ENCODE results near the gene GPR6.

Gene GPR6, protein sequence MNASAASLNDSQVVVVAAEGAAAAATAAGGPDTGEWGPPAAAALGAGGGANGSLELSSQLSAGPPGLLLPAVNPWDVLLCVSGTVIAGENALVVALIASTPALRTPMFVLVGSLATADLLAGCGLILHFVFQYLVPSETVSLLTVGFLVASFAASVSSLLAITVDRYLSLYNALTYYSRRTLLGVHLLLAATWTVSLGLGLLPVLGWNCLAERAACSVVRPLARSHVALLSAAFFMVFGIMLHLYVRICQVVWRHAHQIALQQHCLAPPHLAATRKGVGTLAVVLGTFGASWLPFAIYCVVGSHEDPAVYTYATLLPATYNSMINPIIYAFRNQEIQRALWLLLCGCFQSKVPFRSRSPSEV

DNA sequence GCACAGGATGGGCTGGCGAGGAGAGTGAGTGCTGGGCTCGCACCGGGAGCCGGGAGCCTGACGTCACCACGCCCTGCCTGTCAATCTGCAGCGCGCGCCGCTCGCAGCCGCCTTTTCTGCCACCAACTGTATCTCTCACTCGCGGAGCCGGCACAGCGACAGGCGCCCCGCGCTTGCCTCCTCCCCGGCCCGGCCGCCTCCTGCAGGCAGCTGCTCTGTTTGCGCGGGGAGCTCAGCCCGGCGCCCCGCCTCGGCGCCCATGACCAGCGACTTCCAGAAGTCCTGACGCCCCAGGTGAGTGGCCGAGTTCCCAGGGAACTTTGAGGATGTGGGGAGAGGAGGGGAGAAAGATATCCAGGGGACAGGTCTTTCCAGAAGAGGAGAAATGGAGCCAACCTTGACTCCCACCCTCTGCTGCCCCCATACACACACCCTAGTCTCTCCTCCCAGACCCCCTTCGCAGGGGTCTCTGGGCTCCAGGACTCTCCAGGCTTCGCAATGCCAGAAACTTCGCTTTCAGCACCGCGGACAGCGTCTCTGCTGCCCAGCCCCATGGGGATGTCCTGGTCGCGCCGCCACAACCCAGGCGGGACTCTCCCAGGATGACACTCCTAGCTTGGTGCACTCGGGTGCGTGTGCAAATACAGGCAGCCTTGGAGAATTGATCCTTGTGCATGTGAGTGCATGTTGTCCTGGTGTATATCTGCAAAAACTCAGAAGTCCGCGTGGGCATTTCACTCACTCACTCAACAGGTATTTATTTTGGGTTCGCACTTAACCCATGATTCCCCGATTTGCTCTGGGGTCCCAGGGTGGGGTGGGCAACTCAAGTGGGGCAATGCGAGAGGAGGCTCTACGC is at the start of gene GPR6:
Gene GPR6 (plus strand): TSS at position 138 of the 859 bp plus-strand sequence. CDS start 802 bp downstream, outside the sequence.
- peak; percentile 14 for DNase-seq

DNA sequence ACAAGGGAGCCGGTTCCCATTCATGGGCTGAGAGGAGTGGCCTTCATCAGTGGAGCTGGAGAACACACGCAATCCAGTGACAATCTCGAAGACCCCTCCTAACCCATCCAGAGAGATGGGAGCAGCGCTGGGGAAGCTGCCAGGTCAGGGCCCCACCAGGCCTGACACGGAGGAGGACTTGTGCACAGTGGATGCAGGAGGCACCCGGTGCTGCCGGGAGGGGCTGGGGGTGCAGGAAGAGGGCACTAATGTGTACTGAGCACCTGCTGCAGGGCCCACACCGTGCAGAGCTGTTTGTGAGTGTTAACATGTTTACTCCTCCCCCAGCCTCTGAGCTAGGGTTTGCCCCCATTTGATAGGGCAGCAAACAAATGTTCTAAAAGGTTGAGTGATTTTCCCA is 43.8 kb upstream of the GPR6 start:
- no peak for DNase-seq

DNA sequence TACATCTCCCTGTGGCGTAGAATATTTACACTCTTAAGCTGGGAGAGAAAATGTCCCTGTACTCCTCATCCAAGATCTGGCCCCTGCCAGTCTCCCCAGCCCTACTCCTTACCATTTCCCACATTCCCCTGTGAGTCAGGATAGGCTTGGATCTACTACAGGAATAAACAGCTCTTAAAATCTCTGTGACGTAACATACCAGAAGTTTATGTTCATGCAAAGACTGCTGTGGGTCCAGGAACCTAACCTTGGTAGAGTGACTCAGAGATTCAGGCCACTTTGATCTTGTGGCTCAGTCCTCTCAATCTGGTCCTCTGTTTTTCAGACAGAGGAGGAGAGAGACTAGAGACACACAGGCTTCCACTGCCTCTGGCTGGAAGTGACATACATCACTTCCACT is 38.5 kb upstream of the GPR6 start:
- DNase-seq: no peak

DNA sequence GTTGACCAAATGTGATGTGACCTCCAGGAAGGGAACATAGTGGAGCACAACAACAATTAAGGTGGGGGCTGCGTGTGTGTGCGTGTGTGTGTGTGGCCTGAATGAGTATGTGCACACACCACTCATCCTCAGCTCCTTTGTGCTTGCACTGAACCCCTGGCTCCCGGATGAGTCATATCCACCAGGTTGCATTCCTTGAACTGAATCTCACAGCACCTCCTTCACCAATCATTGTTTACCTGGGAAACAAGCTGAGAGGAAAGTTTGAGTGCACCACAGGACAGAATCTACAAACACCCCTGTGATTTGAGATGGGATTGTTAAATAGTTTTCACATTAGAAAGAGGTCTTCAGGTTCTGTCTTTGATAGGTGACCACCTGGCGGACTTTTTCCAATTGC is 33.7 kb upstream of the GPR6 start:
- no peak for DNase-seq

DNA sequence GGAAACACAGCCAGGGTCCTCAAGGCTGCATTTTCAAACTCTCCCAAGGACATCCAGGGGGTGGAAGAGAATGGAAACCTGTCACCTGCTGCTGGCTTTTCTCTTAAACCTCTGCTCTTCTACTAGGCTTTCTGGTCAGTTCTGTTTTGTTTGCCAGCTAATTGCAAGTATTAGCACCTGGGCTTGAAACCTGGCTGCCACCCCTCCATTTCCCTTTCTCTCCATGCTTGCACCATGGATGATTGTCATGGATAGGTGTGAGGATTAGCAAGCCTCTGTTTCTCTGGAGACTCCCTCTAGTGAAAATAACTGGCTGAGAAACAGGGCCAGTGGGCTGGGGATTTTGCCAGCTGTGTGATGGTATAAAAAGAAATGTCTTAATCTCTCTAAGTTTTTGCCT is 33.0 kb upstream of the GPR6 start:
- DNase-seq: no peak

DNA sequence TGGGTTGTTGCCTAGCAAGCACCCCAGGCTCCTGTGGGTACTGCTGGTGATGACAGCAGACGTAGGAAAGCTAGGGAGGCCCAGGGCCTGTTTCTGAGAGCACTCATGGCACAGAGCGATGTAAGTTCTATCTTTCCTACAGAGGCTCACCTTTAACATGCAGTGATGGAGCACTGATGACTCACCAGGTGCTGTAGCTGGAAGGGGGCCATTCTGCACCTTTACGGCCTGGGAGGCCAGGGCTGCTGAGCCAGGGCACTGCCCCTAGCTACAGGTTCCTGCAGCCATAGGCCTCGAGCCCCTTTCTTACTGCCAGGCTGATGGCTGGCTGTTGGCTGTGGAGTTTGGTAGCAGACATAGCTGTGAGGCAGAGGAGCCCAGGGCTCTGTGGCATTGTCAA is 31.1 kb upstream of the GPR6 start:
- no peak for DNase-seq

DNA sequence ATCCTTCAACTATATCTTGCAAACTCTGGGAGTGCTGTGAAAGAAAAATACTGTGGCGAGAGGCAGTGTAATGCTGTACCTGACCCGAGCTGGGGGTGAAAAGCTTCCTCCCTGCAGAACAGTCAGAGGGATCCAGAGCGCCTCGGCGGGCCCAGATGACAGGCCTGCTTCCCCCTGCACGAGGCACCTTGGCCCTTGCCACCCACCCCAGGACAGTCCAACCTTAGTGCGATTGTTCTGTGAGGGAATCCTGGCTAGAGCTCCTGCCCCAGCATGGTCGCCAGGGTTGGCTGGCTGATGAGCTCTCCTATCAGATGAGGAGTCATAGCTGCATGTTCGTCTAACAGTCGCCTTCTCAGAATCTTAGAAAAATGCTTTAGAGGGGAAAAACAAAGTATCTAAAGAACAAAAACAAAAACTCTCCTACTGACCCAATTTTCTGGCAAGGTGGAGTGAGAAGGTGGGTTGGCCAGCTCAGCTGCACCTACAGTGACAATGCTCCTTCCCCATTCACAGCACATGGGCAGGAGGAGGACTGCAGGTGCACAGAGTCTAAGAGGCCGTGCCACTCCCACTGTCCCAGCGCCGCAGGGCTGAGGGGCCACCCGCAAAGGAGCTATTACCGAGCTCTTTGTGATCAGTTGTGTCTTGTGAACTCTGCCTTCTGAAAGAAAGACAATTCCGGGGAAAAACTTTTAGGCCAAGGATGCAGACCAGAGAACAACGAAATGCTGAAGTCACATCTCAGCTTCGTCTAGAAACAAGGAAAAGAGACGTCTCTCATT is 28.6 kb upstream of the GPR6 start:
- DNase-seq: no peak

DNA sequence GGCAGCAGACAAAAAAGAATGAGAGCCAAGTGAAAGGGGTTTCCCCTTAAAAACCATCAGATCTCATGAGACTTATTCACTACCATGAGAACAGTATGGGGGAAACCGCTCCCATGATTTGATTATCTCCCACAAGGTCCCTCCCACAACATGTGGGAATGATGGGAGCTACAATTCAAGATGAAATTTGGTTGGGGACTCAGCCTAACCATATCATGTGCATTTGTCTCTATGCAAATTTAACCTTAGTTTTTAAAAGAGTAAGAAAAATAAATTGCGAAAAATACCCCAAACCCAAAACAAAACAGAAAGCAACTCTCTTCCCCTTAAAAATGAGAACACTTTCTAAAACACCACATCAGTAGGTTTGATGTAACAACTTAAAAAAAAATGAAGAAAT is 22.6 kb upstream of the GPR6 start:
- no peak for DNase-seq

DNA sequence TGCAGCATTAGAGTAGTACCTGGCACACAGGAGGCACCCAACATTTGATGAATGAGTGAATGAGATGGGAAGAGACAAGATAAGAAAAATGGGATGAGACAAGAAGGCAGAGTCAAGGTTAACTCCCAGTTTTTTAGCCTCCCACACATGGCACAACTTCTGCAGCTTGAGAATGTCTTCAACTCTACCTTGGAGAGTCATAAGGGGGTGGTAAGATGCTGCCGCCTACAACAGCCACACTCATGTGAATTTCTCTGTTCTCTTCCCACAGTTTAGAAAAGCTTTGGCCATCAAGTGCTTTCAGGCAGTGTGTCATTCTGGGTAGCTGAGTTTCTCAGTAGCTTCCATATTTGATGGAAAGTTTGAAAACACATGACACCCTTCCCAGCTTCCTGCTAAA is 19.5 kb upstream of the GPR6 start:
- no peak for DNase-seq

DNA sequence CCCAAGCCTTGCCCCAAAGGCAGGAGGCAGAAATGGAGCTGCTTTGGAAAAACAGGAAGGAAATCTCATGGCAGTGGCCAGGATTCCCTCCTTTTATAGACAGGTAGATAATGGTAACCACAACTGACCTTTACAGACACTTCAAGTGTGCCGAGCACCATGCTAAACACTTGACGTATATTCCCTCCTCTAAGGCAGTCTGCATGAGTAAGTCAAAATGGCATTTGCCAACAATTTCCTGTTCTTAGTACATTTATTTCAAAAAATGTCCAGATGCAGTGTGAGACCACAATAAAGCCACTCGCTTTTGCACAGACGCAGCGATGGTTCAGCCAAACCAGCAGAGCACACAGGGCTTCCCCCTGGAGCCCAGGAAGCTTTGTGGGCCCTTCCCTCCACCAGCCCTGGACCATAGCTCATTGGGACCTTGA is 16.5 kb upstream of the GPR6 start:
- no peak for DNase-seq

DNA sequence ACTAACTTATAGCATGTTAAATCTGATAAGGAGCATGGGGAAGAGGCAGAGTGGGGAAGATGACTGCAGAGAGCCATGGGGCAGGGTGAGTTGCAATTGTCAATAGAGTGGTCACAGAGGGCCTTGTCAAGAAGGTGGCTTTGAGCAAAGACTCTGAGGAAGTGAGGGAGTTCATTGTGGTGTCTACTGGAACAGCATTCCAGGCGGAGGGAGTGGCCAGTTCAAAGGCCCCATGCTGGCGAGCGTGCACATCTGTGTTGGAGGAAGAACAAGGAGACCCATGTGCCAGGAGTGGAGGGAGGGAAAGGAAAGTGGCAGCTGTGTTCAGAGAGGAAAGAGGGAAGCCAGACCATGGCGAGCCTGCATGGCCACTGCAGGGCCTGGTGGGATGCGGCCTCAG is 15.8 kb upstream of the GPR6 start:
- no peak for DNase-seq

DNA sequence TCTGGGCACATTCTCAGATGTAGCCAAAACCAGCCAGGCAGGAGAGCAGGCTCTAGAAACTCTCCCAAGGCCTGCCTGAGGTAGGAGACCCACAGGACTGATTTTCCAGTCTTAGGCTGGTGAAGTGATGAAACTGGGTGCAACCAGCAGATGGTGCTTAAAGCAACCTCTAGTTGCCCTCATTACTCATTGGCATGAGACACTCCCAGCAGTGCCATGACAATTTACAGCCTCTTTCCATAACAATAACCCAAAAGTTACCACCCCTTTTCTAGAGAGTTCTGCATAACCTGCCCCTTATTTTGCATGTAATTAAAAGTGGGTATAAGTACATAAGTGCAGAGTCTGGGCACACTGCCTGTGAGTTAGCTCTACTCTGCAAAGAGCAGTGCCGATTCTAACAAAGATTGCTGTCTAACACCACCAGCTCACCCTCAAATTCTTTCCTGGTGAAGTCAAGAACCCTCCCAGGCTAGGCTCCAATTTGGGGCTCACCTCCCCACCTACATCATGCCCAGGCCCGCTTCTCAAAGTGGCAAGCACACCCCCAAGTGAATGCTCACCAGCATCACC is 14.4 kb upstream of the GPR6 start:
- DNase-seq: no peak

DNA sequence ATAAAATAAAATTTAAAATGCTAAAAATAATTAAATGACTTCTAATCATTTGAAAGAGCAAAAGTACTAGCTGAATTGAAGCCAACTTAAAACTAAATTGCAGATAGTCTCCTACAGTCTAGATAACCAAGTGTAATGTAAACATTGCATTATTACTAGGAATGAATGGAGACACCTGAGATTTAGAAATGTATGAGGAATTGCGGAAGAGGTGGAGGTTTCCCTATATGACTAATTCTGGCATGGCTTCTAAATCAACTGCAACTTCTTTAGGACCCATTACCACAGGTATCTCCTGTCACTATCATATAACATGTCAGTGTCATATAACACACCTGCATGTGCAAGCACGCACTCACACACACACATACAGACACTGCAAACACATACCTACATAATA is 13.2 kb upstream of the GPR6 start:
- no peak for DNase-seq

DNA sequence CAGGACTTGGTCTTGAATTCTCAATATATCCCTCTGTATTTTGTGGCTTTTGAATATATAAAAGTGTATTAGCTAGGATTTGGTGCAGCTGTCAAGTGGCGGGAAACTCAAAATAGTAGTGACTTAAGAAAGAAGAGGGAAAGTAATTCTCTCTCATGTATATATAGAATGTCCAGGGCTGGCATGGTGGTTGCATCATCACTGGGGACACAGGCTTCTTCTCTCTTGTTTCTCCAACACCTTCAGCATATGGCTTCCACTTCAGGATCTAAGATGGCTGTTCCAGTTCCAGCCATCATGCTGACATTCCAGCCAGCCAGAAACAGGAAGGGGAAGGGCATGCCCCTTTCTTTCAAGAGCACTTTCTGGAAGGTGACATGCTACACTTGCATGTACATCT is 11.8 kb upstream of the GPR6 start:
- DNase-seq: no peak

DNA sequence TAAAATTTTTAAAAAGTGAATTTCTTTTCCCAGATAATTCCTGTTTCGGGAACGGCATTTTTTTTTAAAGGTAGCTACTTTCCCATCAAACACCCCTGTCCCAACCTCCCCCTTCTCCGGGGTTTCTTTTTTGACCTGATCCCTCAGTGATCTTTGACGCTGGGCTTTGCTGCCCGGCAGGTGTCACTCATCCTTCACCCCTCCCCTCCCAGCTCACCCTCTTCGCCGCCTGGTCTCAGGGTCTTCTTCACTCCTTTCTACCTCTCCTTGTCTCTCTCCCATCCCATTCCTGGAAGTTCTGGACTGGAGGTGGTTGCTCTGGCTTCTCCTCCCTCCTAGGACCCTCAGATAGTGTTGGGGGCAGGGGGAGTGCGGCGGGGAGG is 329 bp upstream of the GPR6 start:
- no peak for DNase-seq

DNA sequence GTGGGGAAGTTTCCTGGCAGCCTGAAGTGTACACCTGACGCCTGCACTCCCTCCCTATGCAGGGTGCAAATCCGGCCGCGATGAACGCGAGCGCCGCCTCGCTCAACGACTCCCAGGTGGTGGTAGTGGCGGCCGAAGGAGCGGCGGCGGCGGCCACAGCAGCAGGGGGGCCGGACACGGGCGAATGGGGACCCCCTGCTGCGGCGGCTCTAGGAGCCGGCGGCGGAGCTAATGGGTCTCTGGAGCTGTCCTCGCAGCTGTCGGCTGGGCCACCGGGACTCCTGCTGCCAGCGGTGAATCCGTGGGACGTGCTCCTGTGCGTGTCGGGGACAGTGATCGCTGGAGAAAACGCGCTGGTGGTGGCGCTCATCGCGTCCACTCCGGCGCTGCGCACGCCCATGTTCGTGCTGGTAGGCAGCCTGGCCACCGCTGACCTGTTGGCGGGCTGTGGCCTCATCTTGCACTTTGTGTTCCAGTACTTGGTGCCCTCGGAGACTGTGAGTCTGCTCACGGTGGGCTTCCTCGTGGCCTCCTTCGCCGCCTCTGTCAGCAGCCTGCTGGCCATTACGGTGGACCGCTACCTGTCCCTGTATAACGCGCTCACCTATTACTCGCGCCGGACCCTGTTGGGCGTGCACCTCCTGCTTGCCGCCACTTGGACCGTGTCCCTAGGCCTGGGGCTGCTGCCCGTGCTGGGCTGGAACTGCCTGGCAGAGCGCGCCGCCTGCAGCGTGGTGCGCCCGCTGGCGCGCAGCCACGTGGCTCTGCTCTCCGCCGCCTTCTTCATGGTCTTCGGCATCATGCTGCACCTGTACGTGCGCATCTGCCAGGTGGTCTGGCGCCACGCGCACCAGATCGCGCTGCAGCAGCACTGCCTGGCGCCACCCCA is 1.2 kb downstream of the GPR6 start:
- no peak for DNase-seq

DNA sequence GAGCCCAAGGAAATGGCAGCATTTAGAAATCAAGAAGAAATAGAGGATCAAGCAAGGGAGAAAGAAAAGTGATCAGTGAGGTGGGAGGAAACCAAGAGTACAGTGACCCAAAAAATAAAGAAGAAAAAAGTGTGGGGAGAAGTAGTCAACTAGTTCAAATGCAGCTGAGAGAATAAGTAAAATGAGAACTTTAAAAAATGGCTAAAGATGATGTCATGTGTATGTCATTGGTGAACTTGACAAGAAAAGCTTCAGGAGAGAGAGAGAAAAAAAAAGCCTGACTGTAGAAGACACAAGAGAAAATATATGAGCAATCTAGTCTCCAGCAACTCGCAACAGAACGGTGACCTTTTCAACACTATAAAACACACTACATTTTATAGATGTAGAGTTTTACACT is 6.3 kb downstream of the GPR6 start:
- DNase-seq: no peak

DNA sequence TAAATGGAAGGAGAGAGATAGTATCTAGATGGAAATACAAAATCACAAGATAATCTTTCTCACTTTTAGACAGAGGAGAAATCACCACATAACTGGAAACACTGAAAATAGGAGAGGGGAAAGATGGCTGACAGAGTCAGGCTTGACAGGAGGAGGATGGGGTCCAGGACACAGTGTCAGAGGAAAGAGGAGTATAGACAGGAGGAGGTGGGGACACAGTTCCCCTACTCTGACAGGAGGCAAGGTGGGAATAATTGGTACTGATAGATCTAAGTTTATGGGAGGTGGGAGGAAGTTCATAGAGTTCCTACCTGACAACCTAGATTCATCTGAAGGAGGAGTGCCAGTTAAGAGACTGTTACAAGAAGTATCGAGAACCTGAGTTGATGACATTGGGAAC is 9.1 kb downstream of the GPR6 start:
- no peak for DNase-seq

DNA sequence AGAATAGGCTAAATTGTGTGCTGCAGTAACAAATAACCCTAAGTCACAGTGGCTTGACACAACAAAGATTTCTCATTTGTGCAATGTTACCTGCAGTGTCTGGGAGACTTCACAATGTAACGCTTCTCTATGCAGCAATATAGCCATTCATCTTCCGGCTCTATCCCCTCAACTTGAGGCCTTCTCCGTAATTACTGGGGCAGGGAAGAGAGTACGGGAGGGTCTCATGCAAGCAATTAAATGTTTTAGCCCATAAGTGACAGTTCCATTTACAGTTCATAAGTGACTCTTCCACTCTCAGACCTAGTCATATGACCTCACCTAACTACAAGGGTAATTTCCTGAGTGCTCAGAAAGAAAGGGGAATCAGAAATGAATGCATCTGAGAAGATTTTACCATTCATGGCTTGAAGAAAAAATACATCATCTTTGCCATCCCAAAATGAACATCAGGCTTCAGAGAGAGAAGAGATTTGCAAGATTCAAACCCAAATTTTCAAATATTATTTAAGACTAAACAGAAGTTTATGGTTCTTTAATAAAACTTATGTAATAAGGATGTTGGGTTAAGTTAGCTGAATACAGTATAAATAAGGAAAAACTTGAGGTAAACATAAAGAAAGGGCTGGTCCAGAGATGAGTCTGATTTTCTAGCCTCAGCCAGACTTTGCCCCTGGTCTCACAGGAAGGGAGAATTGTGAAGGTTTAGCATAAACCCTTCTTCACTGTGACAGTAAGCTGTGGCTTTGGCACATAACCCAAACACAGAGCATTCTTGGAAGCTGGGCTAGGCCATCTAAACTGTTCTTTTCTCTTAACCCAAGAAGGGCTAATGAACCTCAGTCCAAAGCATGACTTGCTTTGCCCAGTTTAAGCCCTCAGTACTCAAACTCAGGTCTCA is 13.3 kb downstream of the GPR6 start:
- DNase-seq: no peak

DNA sequence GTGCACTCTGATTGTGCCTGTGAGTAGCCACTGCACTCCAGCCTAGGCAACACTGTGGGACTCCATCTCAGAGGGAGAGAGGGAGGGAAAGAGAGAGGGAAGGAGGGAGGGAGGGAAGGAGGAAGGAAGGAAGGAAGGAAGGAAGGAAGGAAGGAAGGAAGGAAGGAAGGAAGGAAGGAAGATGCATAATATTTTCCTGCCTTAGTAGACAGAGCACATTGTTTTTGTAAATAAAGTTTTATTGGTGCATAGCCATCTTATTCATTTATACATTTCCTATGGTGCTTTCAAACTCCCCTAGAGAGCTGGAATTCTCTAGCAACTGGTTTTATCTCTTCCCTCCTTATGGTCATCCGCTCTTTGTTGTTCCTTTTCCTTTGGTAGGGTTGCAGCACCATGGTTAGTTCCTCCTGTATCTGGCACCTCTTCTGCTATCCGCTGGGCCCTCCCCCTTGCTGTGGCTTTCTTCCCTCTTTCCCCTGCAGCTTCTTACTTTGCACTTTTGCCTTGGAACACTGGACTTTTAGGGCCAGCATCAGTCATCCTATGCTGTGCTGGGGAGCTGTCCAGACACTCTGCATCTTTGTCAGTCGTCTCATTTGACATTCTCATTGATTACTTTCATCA is 20.2 kb downstream of the GPR6 start:
- DNase-seq: no peak

DNA sequence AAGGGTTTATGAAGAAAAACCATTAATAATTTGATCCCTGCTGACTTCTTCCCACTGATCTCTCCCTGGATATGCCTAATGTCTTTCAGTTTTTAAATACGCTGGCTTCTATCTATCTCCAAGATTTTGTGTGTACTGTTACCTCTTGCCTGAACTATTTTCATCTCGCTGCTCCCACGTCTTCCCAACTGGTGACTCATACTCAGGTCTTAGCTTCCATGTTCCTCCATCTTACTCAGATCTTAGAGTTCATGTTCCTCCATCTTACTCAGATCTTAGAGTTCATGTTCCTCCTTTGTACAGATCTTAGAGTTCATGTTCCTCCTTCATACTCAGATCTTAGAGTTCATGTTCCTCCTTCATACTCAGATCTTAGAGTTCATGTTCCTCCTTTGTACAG is 21.6 kb downstream of the GPR6 start:
- DNase-seq: no peak

All from CD4-positive, alpha-beta T cell treated with Interferon gamma for 1 hour (primary cell).